ENCODE measurements around the gene FREM2.

- TF ChIP-seq POLR2A (IDR thresholded peaks at IDR 0.05; ENCODE audit: low read depth, low read length) (no peak), POLR2AphosphoS5 (IDR thresholded peaks at IDR 0.05; ENCODE audit: low read depth, low read length) (no peak), TAF1 (IDR thresholded peaks at IDR 0.05; ENCODE audit: low read depth, low read length) (no peak)
These were observed 181.5 kb downstream of the FREM2 start for GRCh38 chr13:38868399-38868798.
